ENCODE measurements around the gene CTSC. TPM values are rescaled to one million over a fixed set of nuclear protein-coding genes. Genes with fewer than 3 reads are reported as not detected.

Gene CTSC
- polyA plus RNA-seq, 1 of the 3 experiments (the other 2 are of a cell fraction), result 104 TPM

GRCh38 chr11:88355887-88356286, 18.4 kb upstream of the CTSC start:
- no peak for DNase-seq
- H3K36me3 ChIP-seq (replicated peaks in 1 of 2; ENCODE audit: control insufficient read depth in 1 of 2, insufficient read depth in 2 of 2, low read length in 1 of 2), result no peaks in the 10 kb centered on the region
- no peaks in the 10 kb centered on the region for H4K20me1 ChIP-seq (ENCODE audit: insufficient read depth)
- 71% methylated on average over 2 of the region's 2 CpGs for WGBS (ENCODE audit: low lambda C conversion rate)
- no peak overlapping the region for H2AFZ ChIP-seq (ENCODE audit: low read depth)
- H3K4me2 ChIP-seq, result no peak overlapping the region
- peaks cover 14% of the 10 kb centered on the region for H3F3A ChIP-seq (replicated peaks; ENCODE audit: insufficient read depth)
- POLR2A ChIA-PET, result no interaction called here
- H3K4me1 ChIP-seq (ENCODE audit: control insufficient read depth in 1 of 2, insufficient read depth in 2 of 2, low read depth in 1 of 2, low read length in 1 of 2), result peaks cover 0 to 4% of the 10 kb centered on the region in 2 experiments; a peak in 2 of 4 replicates
- no peaks in the 10 kb centered on the region for H3K9me2 ChIP-seq
- no peak overlapping the region for H3K27ac ChIP-seq (ENCODE audit: low read depth in 2 of 2, low read length in 1 of 2)
- no peaks in the 10 kb centered on the region for H3K27me3 ChIP-seq (ENCODE audit: insufficient read depth)
- no peaks in the 10 kb centered on the region for H3K79me2 ChIP-seq (ENCODE audit: insufficient read depth)
- H3K9me3 ChIP-seq, result no peaks in the 10 kb centered on the region
- CTCF ChIA-PET, result no interaction called here
- TF ChIP-seq FOXM1 (IDR thresholded peaks at IDR 0.05; ENCODE audit: low read depth), result no peak
- no peak for TF ChIP-seq TEAD4 (IDR thresholded peaks at IDR 0.05; ENCODE audit: borderline replicate concordance, insufficient read depth)
- no peak for TF ChIP-seq REST (IDR thresholded peaks at IDR 0.05; ENCODE audit: low read depth, low read length)
- no peak for TF ChIP-seq USF1 (IDR thresholded peaks at IDR 0.05; ENCODE audit: borderline replicate concordance, low read depth)
- TF ChIP-seq ELF1 (IDR thresholded peaks at IDR 0.05), result no peak
- no peak for TF ChIP-seq FOSL2 (IDR thresholded peaks at IDR 0.05; ENCODE audit: borderline replicate concordance, low read depth)
- no peak for TF ChIP-seq GATA2 (CRISPR knock-in tag; IDR thresholded peaks at IDR 0.05)
- no peak for TF ChIP-seq CHD2 (IDR thresholded peaks at IDR 0.05; ENCODE audit: low read length, partially characterized antibody)
- TF ChIP-seq JUND (IDR thresholded peaks at IDR 0.05), result no peak
- TF ChIP-seq PBX3 (IDR thresholded peaks at IDR 0.05), result no peak
- TF ChIP-seq FOXJ3 (CRISPR knock-in tag; IDR thresholded peaks at IDR 0.05), result no peak
- TF ChIP-seq SMC3 (IDR thresholded peaks at IDR 0.05; ENCODE audit: low read depth, low read length), result no peak
- TF ChIP-seq MXI1 (IDR thresholded peaks at IDR 0.05; ENCODE audit: low read depth, low read length), result no peak
- TF ChIP-seq TAF1 (IDR thresholded peaks at IDR 0.05; ENCODE audit: borderline replicate concordance, low read depth, low read length), result no peak
- no peak for TF ChIP-seq RFX5 (IDR thresholded peaks at IDR 0.05; ENCODE audit: low read length)
- TF ChIP-seq NRF1 (IDR thresholded peaks at IDR 0.05; ENCODE audit: low read depth, low read length), result no peak
- TF ChIP-seq USF2 (IDR thresholded peaks at IDR 0.05; ENCODE audit: borderline replicate concordance, low read depth, low read length), result no peak
- TF ChIP-seq MAX (IDR thresholded peaks at IDR 0.05; ENCODE audit: low read depth), result no peak
- no peak for TF ChIP-seq GABPA (IDR thresholded peaks at IDR 0.05; ENCODE audit: low read depth)
- no peak for TF ChIP-seq EZH2phosphoT487 (IDR thresholded peaks at IDR 0.05; ENCODE audit: borderline replicate concordance, low read depth)
- H3K4me3 ChIP-seq (ENCODE audit: low read depth in 2 of 2, low read length in 1 of 2), result no peak overlapping the region
- no peak overlapping the region for H3K9ac ChIP-seq
